8988T (cell line): ENCODE measurements around the gene OR2T27.
"Not testable (repeated sequence)": the region's sequence is repeated elsewhere in the genome, so short reads cannot be mapped to it uniquely, and the experiment has no call there.

Source experiments
- DNase-seq: peaks from one replicate; pipeline ENCODE4 v3.0.0; 2011

Gene OR2T27

GRCh38 chr1:248639652-248640051, 15.7 kb downstream of the OR2T27 start:
- DNase-seq = not testable (repeated sequence)

GRCh38 chr1:248636612-248637011, 18.7 kb downstream of the OR2T27 start:
- not testable (repeated sequence) for DNase-seq

GRCh38 chr1:248634991-248635390, 20.3 kb downstream of the OR2T27 start, which contains the start of gene OR2T11:
Gene OR2T11 (minus strand): TSS chr1:248635091. CDS start chr1:248627128, 7,963 bp downstream.
- not testable (repeated sequence) for DNase-seq

- no peak for DNase-seq
Measured at GRCh38 chr1:248631354-248632008, 23.8 kb downstream of the OR2T27 start.

GRCh38 chr1:248630551-248630950, 24.8 kb downstream of the OR2T27 start:
- DNase-seq = no peak

- no peak for DNase-seq
Measured at GRCh38 chr1:248627971-248628844, 27.1 kb downstream of the OR2T27 start.

GRCh38 chr1:248625971-248626370, 29.4 kb downstream of the OR2T27 start:
- DNase-seq = no peak

GRCh38 chr1:248625166-248625565, 30.2 kb downstream of the OR2T27 start:
- DNase-seq = no peak

- no peak for DNase-seq
Measured at GRCh38 chr1:248622570-248623001, 32.7 kb downstream of the OR2T27 start.

- DNase-seq = no peak
Measured at GRCh38 chr1:248621770-248622169, 33.6 kb downstream of the OR2T27 start.

GRCh38 chr1:248618878-248619277, 36.5 kb downstream of the OR2T27 start:
- DNase-seq = no peak

GRCh38 chr1:248618119-248618518, 37.2 kb downstream of the OR2T27 start:
- no peak for DNase-seq

- no peak for DNase-seq
Measured at GRCh38 chr1:248613742-248614141, 41.6 kb downstream of the OR2T27 start.

- DNase-seq = no peak
Measured at GRCh38 chr1:248611883-248612414, 43.4 kb downstream of the OR2T27 start.

GRCh38 chr1:248610301-248610700, 45.0 kb downstream of the OR2T27 start:
- DNase-seq = no peak
